Neuronal stem cell (in vitro differentiated cells): ENCODE measurements around the gene CPNE5.

Experiments
- DNase-seq: peaks from one replicate; pipeline ENCODE4 v3.0.0-alpha.2; 2013; ENCODE audit warnings: low spot score
- H2AFZ ChIP-seq: one replicate; pipeline ENCODE4 v1.6.1; 2013; ENCODE audit warnings: mild to moderate bottlenecking, low read length, inconsistent platforms
- H2AK5ac ChIP-seq: 2 replicates; pipeline ENCODE4 v1.6.1; 2013; ENCODE audit warnings: low read depth, mild to moderate bottlenecking, inconsistent platforms, low read length, moderate library complexity, mixed read lengths
- H2BK120ac ChIP-seq: 2 replicates; pipeline ENCODE4 v1.6.1; 2013; ENCODE audit warnings: low read depth, mild to moderate bottlenecking, inconsistent platforms, low read length, moderate library complexity, mixed read lengths
- H2BK12ac ChIP-seq: one replicate; pipeline ENCODE4 v1.6.1; 2013; ENCODE audit warnings: low read length, inconsistent platforms
- H2BK15ac ChIP-seq: 2 replicates; pipeline ENCODE4 v1.6.1; 2013; ENCODE audit warnings: mild to moderate bottlenecking, low read length, inconsistent platforms, mixed read lengths
- H2BK5ac ChIP-seq: one replicate; pipeline ENCODE4 v1.6.1; 2013; ENCODE audit warnings: inconsistent platforms, mild to moderate bottlenecking, low read length, moderate library complexity
- H3K14ac ChIP-seq: one replicate; pipeline ENCODE4 v1.6.1; 2013; ENCODE audit warnings: low read length, inconsistent platforms
- H3K18ac ChIP-seq: 2 replicates; pipeline ENCODE4 v1.6.1; 2013; ENCODE audit warnings: low read length, inconsistent platforms
- H3K23ac ChIP-seq: 2 replicates; pipeline ENCODE4 v1.6.1; 2013; ENCODE audit warnings: low read depth, mild to moderate bottlenecking, mixed read lengths, low read length, inconsistent platforms; ENCODE audit not compliant: poor library complexity
- H3K27ac ChIP-seq: replicated peaks from 3 replicates; pipeline ENCODE4 v1.5.1; 2013; ENCODE audit warnings: low read length, inconsistent platforms
- H3K27me3 ChIP-seq, 3 experiments: 2 replicates each; pipeline ENCODE4 v1.6.1; 2013; ENCODE audit warnings: low read length in 3 of 3, mild to moderate bottlenecking in 2 of 3, inconsistent platforms in 1 of 3, low read depth in 1 of 3, mixed read lengths in 1 of 3, moderate library complexity in 1 of 3; ENCODE audit not compliant: control insufficient read depth in 3 of 3, insufficient read depth in 3 of 3
- H3K36me3 ChIP-seq, 2 donors: replicated peaks in 1 of 2; 2 replicates each; pipeline ENCODE4 v1.6.1; 2013; ENCODE audit warnings: low read length in 2 of 2; ENCODE audit not compliant: control insufficient read depth in 2 of 2, insufficient read depth in 2 of 2
- H3K4ac ChIP-seq: 2 replicates; pipeline ENCODE4 v1.6.1; 2013; ENCODE audit warnings: inconsistent platforms, mild to moderate bottlenecking, low read length, moderate library complexity
- H3K4me1 ChIP-seq, 2 donors: 1 replicate in 1 of 2; 2 replicates in 1 of 2; pipeline ENCODE4 v1.6.1; 2013; ENCODE audit warnings: low read length in 2 of 2, low read depth in 1 of 2; ENCODE audit not compliant: control insufficient read depth in 2 of 2, insufficient read depth in 1 of 2
- H3K4me2 ChIP-seq: one replicate; pipeline ENCODE4 v1.6.1; 2013; ENCODE audit warnings: mild to moderate bottlenecking, low read length, inconsistent platforms; ENCODE audit not compliant: insufficient read depth, poor library complexity, severe bottlenecking
- H3K4me3 ChIP-seq, 2 donors: 2 replicates each; pipeline ENCODE4 v1.5.1; 2013; ENCODE audit warnings: low read length in 2 of 2, mild to moderate bottlenecking in 2 of 2, inconsistent platforms in 1 of 2, moderate library complexity in 1 of 2
- H3K79me1 ChIP-seq: one replicate; pipeline ENCODE4 v1.6.1; 2013; ENCODE audit warnings: low read depth, mild to moderate bottlenecking, inconsistent platforms, low read length, moderate library complexity
- H3K9ac ChIP-seq: one replicate; pipeline ENCODE4 v1.6.1; 2013; ENCODE audit warnings: mild to moderate bottlenecking, low read depth, low read length, inconsistent platforms; ENCODE audit not compliant: poor library complexity
- H3K9me3 ChIP-seq, 2 donors: replicated peaks in 1 of 2; 2 replicates each; pipeline versions ENCODE3 to v1.6.1; 2013; ENCODE audit warnings: low read length in 2 of 2, mild to moderate bottlenecking in 2 of 2, inconsistent platforms in 1 of 2, low read depth in 1 of 2, mixed read lengths in 1 of 2, moderate library complexity in 1 of 2; ENCODE audit not compliant: control insufficient read depth in 2 of 2, insufficient read depth in 1 of 2
- H4K8ac ChIP-seq: one replicate; pipeline ENCODE4 v1.6.1; 2013; ENCODE audit warnings: low read depth, mild to moderate bottlenecking, inconsistent platforms, low read length, moderate library complexity
- H4K91ac ChIP-seq: one replicate; pipeline ENCODE4 v1.6.1; 2013; ENCODE audit warnings: low read length, low read depth, mild to moderate bottlenecking, inconsistent platforms; ENCODE audit not compliant: poor library complexity
- WGBS, 2 donors: extraction: QIAGEN DNeasy Blood & Tissue Kit; methylation state at CpG; one replicate each; pipeline ENCODE4 v1.1.7; 2013; ENCODE audit warnings: missing lambda C conversion rate in 2 of 2, mixed read lengths in 1 of 2; ENCODE audit not compliant: insufficient read length in 2 of 2, insufficient replicate concordance in 1 of 2; ENCODE audit errors: extremely low coverage in 2 of 2; 5-methylcytosine and 5-hydroxymethylcytosine counted together

The CPNE5 gene

GRCh38 chr6:36717871-36718540 is 121.2 kb downstream of the CPNE5 start:
- Histone ChIP-seq H2BK120ac (peak overlapping the region; percentile 47), H3K36me3 (no peaks in the 10 kb centered on the region), H3K27ac (no peak overlapping the region), H3K18ac (peak overlapping the region; percentile 76), H4K91ac (no peak overlapping the region), H3K9me3 (no peaks in the 10 kb centered on the region), H3K4me2 (no peak overlapping the region), H3K4me1 (no peaks in the 10 kb centered on the region), H2BK15ac (no peak overlapping the region), H3K9ac (peak overlapping the region; percentile 30), H2BK5ac (no peak overlapping the region), H2BK12ac (peak overlapping the region; percentile 22), H4K8ac (peak overlapping the region; percentile 82), H3K4me3 (no peak overlapping the region), H2AK5ac (peak overlapping the region; percentile 21), H3K27me3 (peaks cover 0 to 38% (median 0%) of the 10 kb centered on the region in 3 experiments), H2AFZ (no peak overlapping the region), H3K4ac (no peak overlapping the region), H3K23ac (peak overlapping the region; percentile 87), H3K14ac (peak overlapping the region; percentile 56), H3K79me1 (no peaks in the 10 kb centered on the region)
- no CpG with 5 or more reads among the region's 12 CpGs for WGBS, 2 donors
- DNase-seq, result no peak

- peak overlapping the region; percentile 53 for H3K4ac ChIP-seq
- no peaks in the 10 kb centered on the region for H3K9me3 ChIP-seq
- no peak overlapping the region for H4K91ac ChIP-seq
- DNase-seq, result no peak
- peaks cover 0 to 36% (median 0%) of the 10 kb centered on the region in 3 experiments for H3K27me3 ChIP-seq
- no peaks in the 10 kb centered on the region for H3K4me1 ChIP-seq
- peak overlapping the region; percentile 48 for H3K18ac ChIP-seq
- H3K14ac ChIP-seq, result no peak overlapping the region
- H2AFZ ChIP-seq, result no peak overlapping the region
- no peaks in the 10 kb centered on the region for H3K79me1 ChIP-seq
- no peak overlapping the region for H2BK5ac ChIP-seq
- H3K4me2 ChIP-seq, result no peak overlapping the region
- WGBS, 2 donors, result no CpG with 5 or more reads among the region's 13 CpGs
- no peak overlapping the region for H3K9ac ChIP-seq
- no peaks in the 10 kb centered on the region for H3K36me3 ChIP-seq
- peak overlapping the region; percentile 49 for H2BK15ac ChIP-seq
- H4K8ac ChIP-seq, result no peak overlapping the region
- H2AK5ac ChIP-seq, result peak overlapping the region; percentile 56
- H2BK12ac ChIP-seq, result no peak overlapping the region
- no peak overlapping the region for H3K4me3 ChIP-seq
- H3K23ac ChIP-seq, result no peak overlapping the region
- H2BK120ac ChIP-seq, result peak overlapping the region; percentile 47
- no peak overlapping the region for H3K27ac ChIP-seq
These were observed 121.9 kb downstream of the CPNE5 start for GRCh38 chr6:36717231-36717825.

GRCh38 chr6:36716476-36717093 is 122.7 kb downstream of the CPNE5 start:
- Histone ChIP-seq H3K4ac (peak overlapping the region; percentile 53), H3K4me1 (no peaks in the 10 kb centered on the region), H2BK12ac (no peak overlapping the region), H2BK15ac (no peak overlapping the region), H2BK120ac (no peak overlapping the region), H3K18ac (peak overlapping the region; percentile 28), H3K36me3 (no peaks in the 10 kb centered on the region), H3K4me2 (no peak overlapping the region), H4K8ac (no peak overlapping the region), H4K91ac (no peak overlapping the region), H3K14ac (peak overlapping the region; percentile 71), H3K27ac (no peak overlapping the region), H3K9me3 (no peaks in the 10 kb centered on the region), H3K23ac (no peak overlapping the region), H2BK5ac (no peak overlapping the region), H2AK5ac (no peak overlapping the region), H2AFZ (no peak overlapping the region), H3K9ac (no peak overlapping the region), H3K4me3 (no peak overlapping the region), H3K79me1 (no peaks in the 10 kb centered on the region), H3K27me3 (peaks cover 0 to 34% (median 0%) of the 10 kb centered on the region in 3 experiments)
- no CpG with 5 or more reads among the region's 8 CpGs for WGBS, 2 donors
- DNase-seq, result no peak

DNA sequence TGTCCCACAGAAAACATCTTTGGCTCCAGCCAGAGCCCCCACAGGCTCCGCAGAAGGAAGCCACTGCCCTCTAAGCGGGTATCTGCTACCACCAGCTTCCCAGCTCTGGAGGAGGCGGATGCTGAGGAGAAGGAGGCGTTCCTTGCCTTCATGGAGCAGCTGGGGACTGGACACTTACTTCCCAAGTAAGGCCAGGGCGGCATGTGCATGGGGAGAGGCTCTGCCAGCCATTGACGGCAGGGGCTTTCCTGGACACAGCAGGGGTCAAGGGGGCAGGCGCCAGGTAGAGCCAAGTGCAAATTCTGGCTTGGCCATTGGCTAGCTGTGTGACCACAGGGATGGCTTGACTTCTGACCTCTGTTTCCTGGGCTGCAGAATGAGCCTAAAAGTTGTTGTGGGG is 123.8 kb downstream of the CPNE5 start:
- Histone ChIP-seq H3K4me3 (no peak overlapping the region), H2BK15ac (no peak overlapping the region), H3K18ac (peak overlapping the region; percentile 21), H3K4me2 (no peak overlapping the region), H3K36me3 (no peaks in the 10 kb centered on the region), H3K9ac (no peak overlapping the region), H2BK120ac (no peak overlapping the region), H2BK5ac (no peak overlapping the region), H2AK5ac (no peak overlapping the region), H3K79me1 (no peaks in the 10 kb centered on the region), H3K23ac (no peak overlapping the region), H3K4me1 (no peaks in the 10 kb centered on the region), H2AFZ (no peak overlapping the region), H3K14ac (no peak overlapping the region), H3K9me3 (no peaks in the 10 kb centered on the region), H3K27me3 (peaks cover 0 to 34% (median 0%) of the 10 kb centered on the region in 3 experiments), H4K91ac (no peak overlapping the region), H2BK12ac (no peak overlapping the region), H4K8ac (no peak overlapping the region), H3K4ac (no peak overlapping the region), H3K27ac (no peak overlapping the region)
- WGBS, 2 donors, result no CpG with 5 or more reads among the region's 7 CpGs
- DNase-seq, result no peak
